ENCODE measurements around the gene RBM38. TPM values are rescaled to one million over a fixed set of nuclear protein-coding genes. Genes with fewer than 3 reads are reported as not detected.

RBM38 gene
- total and polyA plus RNA-seq, 2 of the 13 experiments (the other 11 are each of a cell fraction or from before 2014, with no cell fraction given): 24.2 to 34.2 TPM

- intact Hi-C loops (cut with micrococcal nuclease; ENCODE audit: unreplicated experiment) (no loop called here), in situ Hi-C loops (cut with HindIII; ENCODE audit: extremely low pct_ligation_motif_present, low pct_unique_long_range_greater_than_20kb) (no loop called here)
- WGBS (ENCODE audit: low lambda C conversion rate): 96% methylated on average over 3 of the region's 3 CpGs
- no TSS peak for BruUV-seq (replicated peaks)
- ChIA-PET CTCF (ENCODE audit: low intra/inter-chr PET ratio, low total read pairs) (no interaction called here), POLR2A (interaction anchor here (1.0 kb wide), 1 partner anchor 18 kb away, joined by 3 read pairs; the partner anchor contains the start of gene RAE1)
- Histone ChIP-seq H3K9ac (ENCODE audit: insufficient read depth, low read depth, low read length) (no peak overlapping the region), H3K27ac (ENCODE audit: extremely low read length, insufficient read depth, low read length) (no peak overlapping the region), H3K4me2 (ENCODE audit: low read depth, low read length) (no peak overlapping the region), H3K36me3 (replicated peaks in 1 of 2; ENCODE audit: control insufficient read depth in 1 of 2, insufficient read depth in 2 of 2, low read length in 2 of 2) (peaks cover 69 to 92% of the 10 kb centered on the region in 2 experiments), H4K20me1 (ENCODE audit: insufficient read depth, low read length) (no peaks in the 10 kb centered on the region), H3K4me1 (ENCODE audit: insufficient read depth, low read length) (no peaks in the 10 kb centered on the region), H3K4me3 (replicated peaks in 1 of 3; ENCODE audit: insufficient read depth in 1 of 3, low read depth in 2 of 3, low read length in 3 of 3) (no peak overlapping the region), H3K27me3 (ENCODE audit: control insufficient read depth in 1 of 2, insufficient read depth in 2 of 2, low read length in 2 of 2) (no peaks in the 10 kb centered on the region), H3K79me2 (ENCODE audit: insufficient read depth, low read length) (no peaks in the 10 kb centered on the region), H2AFZ (ENCODE audit: low read length) (no peak overlapping the region), H3K9me3 (ENCODE audit: low read length) (no peaks in the 10 kb centered on the region)
- ATAC-seq (no peak), FAIRE-seq (no peak), DNase-seq (ENCODE audit: low spot score) (no peak)
- TF ChIP-seq SATB2 (CRISPR knock-in tag; IDR thresholded peaks at IDR 0.05) (no peak), MBD4 (IDR thresholded peaks at IDR 0.05; ENCODE audit: borderline replicate concordance, low read length) (no peak), AFF4 (CRISPR knock-in tag; IDR thresholded peaks at IDR 0.05) (no peak), HOXA9 (CRISPR knock-in tag; IDR thresholded peaks at IDR 0.05; ENCODE audit: borderline replicate concordance) (no peak), LRRFIP1 (CRISPR knock-in tag; conservative IDR thresholded peaks at IDR 0.05) (no peak), EHMT2 (IDR thresholded peaks at IDR 0.05; ENCODE audit: borderline replicate concordance, low read depth, low read length) (no peak), ZNF563 (CRISPR knock-in tag; IDR thresholded peaks at IDR 0.05) (no peak), CSRNP1 (CRISPR knock-in tag; IDR thresholded peaks at IDR 0.05) (no peak), ZNF3 (CRISPR knock-in tag; IDR thresholded peaks at IDR 0.05) (no peak), IKZF1 (IDR thresholded peaks at IDR 0.05) (no peak), ZNF784 (CRISPR knock-in tag; IDR thresholded peaks at IDR 0.05; ENCODE audit: borderline replicate concordance) (no peak), ZBTB39 (CRISPR knock-in tag; IDR thresholded peaks at IDR 0.05) (no peak), RBM22 (optimal IDR thresholded peaks at IDR 0.05; ENCODE audit: low read length) (no peak)
Measured at GRCh38 chr20:57369596-57369995, 21.6 kb upstream of the RBM38 start.
